GM23338 (cell line): ENCODE data around the gene MTHFD2L. TPM values are rescaled to one million over a fixed set of nuclear protein-coding genes. Genes with fewer than 3 reads are reported as not detected.

ENCODE experiments used
- ATAC-seq: fragments of 200-7000 bp; cut with Tn5 transposase; 3 replicates; pipeline ENCODE4 v1.9.1; 2020
- DNase-seq: peaks from one replicate; pipeline ENCODE4 v3.0.0-alpha.2; 2015; ENCODE audit warnings: low spot score
- H2AFZ ChIP-seq: fragments of 200-600 bp; sonication (generic); 2 replicates; pipeline ENCODE4 v1.8.0; 2016; ENCODE audit warnings: antibody characterized with exemption, mild to moderate bottlenecking, moderate library complexity
- H3F3A ChIP-seq: fragments of 200-600 bp; sonication (generic); replicated peaks from 2 replicates; pipeline ENCODE4 v1.8.0; 2017; ENCODE audit warnings: antibody characterized with exemption, mixed run types, low read depth
- H3K27ac ChIP-seq: fragments of 200-600 bp; sonication (generic); 2 replicates; pipeline ENCODE4 v1.6.1; 2016; ENCODE audit warnings: low read depth
- H3K27me3 ChIP-seq: fragments of 200-600 bp; sonication (generic); 2 replicates; pipeline ENCODE4 v1.8.0; 2016; ENCODE audit warnings: mild to moderate bottlenecking, mixed run types, moderate library complexity; ENCODE audit not compliant: insufficient read depth
- H3K36me3 ChIP-seq: fragments of 200-600 bp; sonication (generic); 2 replicates; pipeline ENCODE4 v1.8.0; 2016; ENCODE audit warnings: mild to moderate bottlenecking; ENCODE audit not compliant: insufficient read depth
- H3K4me1 ChIP-seq: fragments of 200-600 bp; sonication (generic); 2 replicates; pipeline ENCODE4 v1.8.0; 2016; ENCODE audit warnings: mild to moderate bottlenecking, moderate library complexity; ENCODE audit not compliant: insufficient read depth
- H3K4me2 ChIP-seq: fragments of 200-600 bp; sonication (generic); 2 replicates; pipeline ENCODE4 v1.7.1; 2017; ENCODE audit warnings: mixed run types
- H3K4me3 ChIP-seq: fragments of 200-600 bp; sonication (generic); 2 replicates; pipeline ENCODE4 v1.6.1; 2016; ENCODE audit warnings: mixed run types
- H3K79me2 ChIP-seq: fragments of 200-600 bp; sonication (generic); replicated peaks from 2 replicates; pipeline ENCODE4 v1.8.0; 2017; ENCODE audit warnings: mild to moderate bottlenecking; ENCODE audit not compliant: insufficient read depth
- H3K9me2 ChIP-seq: fragments of 200-600 bp; sonication (generic); 2 replicates; pipeline ENCODE4 v1.8.0; 2017; ENCODE audit not compliant: insufficient read depth
- H4K20me1 ChIP-seq: fragments of 200-600 bp; sonication (generic); replicated peaks from 2 replicates; pipeline ENCODE4 v1.8.0; 2017; ENCODE audit warnings: mild to moderate bottlenecking; ENCODE audit not compliant: insufficient read depth
- H3K27ac Mint-ChIP-seq: 2 replicates; pipeline ENCODE4 v1.8.0; 2020; ENCODE audit warnings: inconsistent platforms, mild to moderate bottlenecking, moderate library complexity, mixed read lengths
- H3K27me3 Mint-ChIP-seq: 3 replicates; pipeline ENCODE4 v1.8.0; 2022; ENCODE audit warnings: low read depth, mild to moderate bottlenecking, moderate library complexity, mixed read lengths, inconsistent platforms; ENCODE audit not compliant: insufficient read depth, poor library complexity
- H3K36me3 Mint-ChIP-seq: 3 replicates; pipeline ENCODE4 v1.8.0; 2021; ENCODE audit warnings: low read depth, mild to moderate bottlenecking, inconsistent platforms, moderate library complexity, mixed read lengths
- H3K4me1 Mint-ChIP-seq: 3 replicates; pipeline ENCODE4 v1.8.0; 2020; ENCODE audit warnings: mild to moderate bottlenecking, inconsistent platforms, mixed read lengths
- H3K4me3 Mint-ChIP-seq: 3 replicates; pipeline ENCODE4 v1.8.0; 2021; ENCODE audit warnings: moderate library complexity, mild to moderate bottlenecking, inconsistent platforms, mixed read lengths
- H3K9me3 Mint-ChIP-seq: 3 replicates; pipeline ENCODE4 v1.8.0; 2020; ENCODE audit warnings: moderate library complexity, mild to moderate bottlenecking, inconsistent platforms, mixed read lengths
- CREB1 ChIP-seq: fragments of 250-450 bp; sonication (Bioruptor Pico); IDR thresholded peaks from 2 replicates; pipeline ENCODE4 v1.5.0; 2020; ENCODE audit warnings: low read depth, mild to moderate bottlenecking, moderate library complexity
- CTCF ChIP-seq, 2 experiments: fragments of 200-600 bp in 1 of 2; sonication (generic) in 1 of 2; conservative IDR thresholded peaks; 2 replicates each; pipeline versions ENCODE4 v1.5.1 to v1.6.1; 2016 to 2017; ENCODE audit warnings: antibody characterized with exemption in 2 of 2, low read depth in 2 of 2, mild to moderate bottlenecking in 2 of 2, moderate library complexity in 1 of 2
- EZH2 ChIP-seq: fragments of 200-600 bp; sonication (generic); IDR thresholded peaks from one replicate; pipeline ENCODE4 v1.8.0; 2017; ENCODE audit warnings: antibody characterized with exemption, mild to moderate bottlenecking, low read depth; ENCODE audit not compliant: unreplicated experiment
- EZH2phosphoT487 ChIP-seq: fragments of 200-600 bp; sonication (generic); IDR thresholded peaks from one replicate; pipeline ENCODE4 v1.8.1; 2018; ENCODE audit warnings: antibody characterized with exemption; ENCODE audit not compliant: unreplicated experiment
- JUNB ChIP-seq: IDR thresholded peaks from one replicate; pipeline ENCODE4 v1.6.1; 2016; ENCODE audit warnings: antibody characterized with exemption; ENCODE audit not compliant: unreplicated experiment
- NANOG ChIP-seq: IDR thresholded peaks from 2 replicates; pipeline ENCODE4 v1.6.1; 2016; ENCODE audit warnings: antibody characterized with exemption, borderline replicate concordance
- POLR2AphosphoS5 ChIP-seq: IDR thresholded peaks from 2 replicates; pipeline ENCODE4 v1.6.1; 2016; ENCODE audit warnings: antibody characterized with exemption, low read depth
- REST ChIP-seq: IDR thresholded peaks from one replicate; pipeline ENCODE4 v1.6.1; 2018; ENCODE audit warnings: antibody characterized with exemption; ENCODE audit not compliant: unreplicated experiment
- STAT1 ChIP-seq: IDR thresholded peaks from one replicate; pipeline ENCODE4 v1.6.1; 2016; ENCODE audit warnings: antibody characterized with exemption; ENCODE audit not compliant: unreplicated experiment
- ZNF114 ChIP-seq: fragments of 250-450 bp; sonication (Bioruptor Pico); IDR thresholded peaks from 2 replicates; pipeline ENCODE4 v1.5.0; 2020; ENCODE audit warnings: mild to moderate bottlenecking, moderate library complexity
- ZNF331 ChIP-seq: fragments of 250-450 bp; sonication (Bioruptor Pico); IDR thresholded peaks from 2 replicates; pipeline ENCODE4 v1.5.0; 2020; ENCODE audit warnings: low read depth, mild to moderate bottlenecking, moderate library complexity
- ZNF462 ChIP-seq: fragments of 250-450 bp; sonication (Bioruptor Pico); IDR thresholded peaks from 2 replicates; pipeline ENCODE4 v1.5.0; 2020; ENCODE audit warnings: mild to moderate bottlenecking, moderate library complexity
- polyA plus RNA-seq: library from polyadenylated mRNA; unstranded; fragments of >200 nt; fragmentation: Nextera tagmentation; extraction: Ambion mirVana; gene quantifications from 2 replicates; pipeline ENCODE4 v1.2.1, GENCODE V29; 2016
- total RNA-seq: library from RNA; depleted of rRNA; stranded (reverse); fragments of >200 nt; shearing (Covaris generic); gene quantifications from 2 replicates; pipeline ENCODE4 v1.2.3, GENCODE V29; 2014
- TF ChIP-seq, protein P1 (sequence below): IDR thresholded peaks from 2 replicates; pipeline ENCODE4 v1.6.1; 2016; ENCODE audit warnings: antibody characterized with exemption

MTHFD2L gene
- total and polyA plus RNA-seq, 2 experiments from 2014 or later, result 24.4 to 35.7 TPM

- no peaks in the 10 kb centered on the region for H3K27me3 Mint-ChIP-seq
- Histone ChIP-seq H3K36me3 (no peaks in the 10 kb centered on the region), H3K9me2 (peaks cover 7% of the 10 kb centered on the region), H3K27ac (no peak overlapping the region), H3F3A (no peaks in the 10 kb centered on the region), H3K27me3 (no peaks in the 10 kb centered on the region), H2AFZ (peak overlapping the region; percentile 35; the same call in 1 of the 2 replicates), H3K4me3 (no peak overlapping the region), H4K20me1 (no peaks in the 10 kb centered on the region), H3K79me2 (no peaks in the 10 kb centered on the region), H3K4me1 (0 out of 2 replicates have a peak, but pooled peaks cover 3% of the 10 kb centered on the region), H3K4me2 (no peak overlapping the region)
- ATAC-seq, result no peak
- no peak overlapping the region for H3K4me3 Mint-ChIP-seq
- peaks cover 5% of the 10 kb centered on the region; the same call in 1 of the 3 replicates for H3K4me1 Mint-ChIP-seq
- no peak for DNase-seq
- H3K27ac Mint-ChIP-seq, result 0 out of 2 replicates have a peak overlapping the region, but pooled peaks have one; percentile 8
- TF ChIP-seq CTCF (conservative IDR thresholded peaks at IDR 0.05; ENCODE audit: low read depth in 2 of 2), result no peak
- TF ChIP-seq ZNF462, result no peak
- no peak for TF ChIP-seq NANOG
- TF ChIP-seq ZNF331 (CRISPR knock-in tag), result no peak
- no peak for TF ChIP-seq EZH2phosphoT487
- no peak for TF ChIP-seq CREB1
- TF ChIP-seq EZH2, result no peak
- TF ChIP-seq JUNB, result no peak
- TF ChIP-seq ZNF114 (CRISPR knock-in tag), result no peak
- no peak for TF ChIP-seq STAT1
- no peak for TF ChIP-seq POLR2AphosphoS5
- TF ChIP-seq REST, result no peak
- TF ChIP-seq, protein P1, sequence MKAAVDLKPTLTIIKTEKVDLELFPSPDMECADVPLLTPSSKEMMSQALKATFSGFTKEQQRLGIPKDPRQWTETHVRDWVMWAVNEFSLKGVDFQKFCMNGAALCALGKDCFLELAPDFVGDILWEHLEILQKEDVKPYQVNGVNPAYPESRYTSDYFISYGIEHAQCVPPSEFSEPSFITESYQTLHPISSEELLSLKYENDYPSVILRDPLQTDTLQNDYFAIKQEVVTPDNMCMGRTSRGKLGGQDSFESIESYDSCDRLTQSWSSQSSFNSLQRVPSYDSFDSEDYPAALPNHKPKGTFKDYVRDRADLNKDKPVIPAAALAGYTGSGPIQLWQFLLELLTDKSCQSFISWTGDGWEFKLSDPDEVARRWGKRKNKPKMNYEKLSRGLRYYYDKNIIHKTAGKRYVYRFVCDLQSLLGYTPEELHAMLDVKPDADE, result no peak
- peaks cover 6% of the 10 kb centered on the region; the same call in 1 of the 3 replicates for H3K36me3 Mint-ChIP-seq
- peaks cover 5% of the 10 kb centered on the region; the same call in 2 of the 3 replicates for H3K9me3 Mint-ChIP-seq
Measured at GRCh38 chr4:74334636-74335035, 176.7 kb downstream of the MTHFD2L start.
